Natural killer cell (primary cell): Measurements from ENCODE around the gene ADH4. TPM values are rescaled to one million over a fixed set of nuclear protein-coding genes. Genes with fewer than 3 reads are reported as not detected.

Source experiments
- ATAC-seq, 3 donors: fragments of 150-1000 bp in 2 of 3; fragments of 200-7000 bp in 1 of 3; cut with Tn5 transposase; 1 replicate in 1 of 3; 2 replicates in 2 of 3; pipeline ENCODE4 v1.10.0; 2021; ENCODE audit warnings: mild to moderate bottlenecking in 2 of 3, moderate library complexity in 2 of 3
- DNase-seq, 2 donors: peaks; one replicate each; pipeline versions ENCODE4 v3.0.0 to v3.0.0-alpha.2; 2013 to 2021; ENCODE audit warnings: mixed read lengths in 1 of 2
- H3K27ac ChIP-seq: one replicate; pipeline ENCODE4 v1.5.1; 2013; ENCODE audit warnings: mild to moderate bottlenecking, low read length
- H3K27me3 ChIP-seq: one replicate; pipeline ENCODE4 v1.6.1; 2013; ENCODE audit warnings: low read length; ENCODE audit not compliant: control insufficient read depth, insufficient read depth
- H3K36me3 ChIP-seq: one replicate; pipeline ENCODE4 v1.6.1; 2013; ENCODE audit warnings: low read length; ENCODE audit not compliant: control insufficient read depth, insufficient read depth
- H3K4me1 ChIP-seq: one replicate; pipeline ENCODE4 v1.6.1; 2013; ENCODE audit warnings: low read length; ENCODE audit not compliant: control insufficient read depth, insufficient read depth
- H3K4me3 ChIP-seq: one replicate; pipeline ENCODE4 v1.5.1; 2013; ENCODE audit warnings: low read length
- H3K9me3 ChIP-seq: one replicate; pipeline ENCODE4 v1.6.1; 2013; ENCODE audit warnings: low read length; ENCODE audit not compliant: control insufficient read depth, insufficient read depth
- H3K27ac Mint-ChIP-seq, 2 donors: one replicate each; pipeline ENCODE4 v1.8.0; 2022; ENCODE audit warnings: mild to moderate bottlenecking in 2 of 2, mixed read lengths in 2 of 2, moderate library complexity in 1 of 2
- H3K27me3 Mint-ChIP-seq, 2 donors: one replicate each; pipeline ENCODE4 v1.8.0; 2022; ENCODE audit warnings: low read depth in 2 of 2, mixed read lengths in 2 of 2
- H3K36me3 Mint-ChIP-seq: one replicate; pipeline ENCODE4 v1.8.0; 2022; ENCODE audit warnings: mixed read lengths
- H3K4me1 Mint-ChIP-seq, 2 donors: one replicate each; pipeline ENCODE4 v1.8.0; 2022; ENCODE audit warnings: mixed read lengths in 2 of 2
- H3K4me3 Mint-ChIP-seq: one replicate; pipeline ENCODE4 v1.8.0; 2022; ENCODE audit warnings: mild to moderate bottlenecking, moderate library complexity, mixed read lengths
- H3K9me3 Mint-ChIP-seq, 2 donors: one replicate each; pipeline ENCODE4 v1.8.0; 2022; ENCODE audit warnings: mixed read lengths in 2 of 2
- CTCF ChIP-seq: fragments of 200-600 bp; IDR thresholded peaks from one replicate; pipeline ENCODE4 v1.8.0; 2022; ENCODE audit warnings: antibody characterized with exemption
- WGBS: methylation state at CpG from one replicate; pipeline ENCODE4 v1.1.7; 2013; ENCODE audit warnings: missing lambda C conversion rate; ENCODE audit not compliant: insufficient coverage; 5-methylcytosine and 5-hydroxymethylcytosine counted together
- intact Hi-C: fragments of 100-400 bp; cut with micrococcal nuclease; formaldehyde crosslinking; loops from one replicate; pipeline ENCODE4 v1.14.2; 2022
- total RNA-seq, 4 donors: library from RNA; stranded (reverse); fragments of 120-200 nt in 1 of 4; gene quantifications; one replicate each; pipeline versions ENCODE4 v1.2.3 to v1.2.4, GENCODE V29; 2013 to 2022

ADH4 gene
- total RNA-seq, 3 donors from 2014 or later (not counting 1 experiment from before 2014, with no cell fraction given) = not detected

- H3K27ac Mint-ChIP-seq = no peak overlapping the region
- H3K4me1 Mint-ChIP-seq = no peaks in the 10 kb centered on the region
- Histone ChIP-seq H3K4me1 (no peaks in the 10 kb centered on the region), H3K27me3 (no peaks in the 10 kb centered on the region), H3K36me3 (no peaks in the 10 kb centered on the region), H3K4me3 (no peak overlapping the region), H3K27ac (no peak overlapping the region), H3K9me3 (no peaks in the 10 kb centered on the region)
- no peaks in the 10 kb centered on the region for H3K27me3 Mint-ChIP-seq
- H3K9me3 Mint-ChIP-seq = no peaks in the 10 kb centered on the region
- TF ChIP-seq CTCF = no peak
- intact Hi-C loops = no loop called here
- H3K4me3 Mint-ChIP-seq = no peak overlapping the region
- DNase-seq (no peak), ATAC-seq (no peak)
- no peaks in the 10 kb centered on the region for H3K36me3 Mint-ChIP-seq
Observed at GRCh38 chr4:99136329-99136728, 7.8 kb downstream of the ADH4 start.

GRCh38 chr4:99135541-99136162 is 8.4 kb downstream of the ADH4 start:
- no peak for TF ChIP-seq CTCF
- no peaks in the 10 kb centered on the region for H3K4me1 Mint-ChIP-seq
- H3K27ac Mint-ChIP-seq = no peak overlapping the region
- Histone ChIP-seq H3K9me3 (no peaks in the 10 kb centered on the region), H3K27me3 (no peaks in the 10 kb centered on the region), H3K36me3 (no peaks in the 10 kb centered on the region), H3K27ac (no peak overlapping the region), H3K4me1 (no peaks in the 10 kb centered on the region), H3K4me3 (no peak overlapping the region)
- DNase-seq (no peak), ATAC-seq (no peak)
- no peak overlapping the region for H3K4me3 Mint-ChIP-seq
- WGBS = 76% methylated on average over 3 of the region's 3 CpGs
- H3K36me3 Mint-ChIP-seq = no peaks in the 10 kb centered on the region
- intact Hi-C loops = no loop called here
- no peaks in the 10 kb centered on the region for H3K27me3 Mint-ChIP-seq
- no peaks in the 10 kb centered on the region for H3K9me3 Mint-ChIP-seq

- Histone ChIP-seq H3K27ac (no peak overlapping the region), H3K9me3 (no peaks in the 10 kb centered on the region), H3K4me1 (no peaks in the 10 kb centered on the region), H3K36me3 (no peaks in the 10 kb centered on the region), H3K4me3 (no peak overlapping the region), H3K27me3 (no peaks in the 10 kb centered on the region)
- Mint-ChIP-seq H3K36me3 (no peaks in the 10 kb centered on the region), H3K27me3 (no peaks in the 10 kb centered on the region), H3K4me3 (no peak overlapping the region), H3K9me3 (no peaks in the 10 kb centered on the region), H3K27ac (no peak overlapping the region), H3K4me1 (no peaks in the 10 kb centered on the region)
- 100% methylated on average over 2 of the region's 3 CpGs for WGBS
- ATAC-seq (no peak), DNase-seq (no peak)
- intact Hi-C loops = no loop called here
- TF ChIP-seq CTCF = no peak
Observed at GRCh38 chr4:99134586-99134985, 9.5 kb downstream of the ADH4 start.

- Mint-ChIP-seq H3K27me3 (no peaks in the 10 kb centered on the region), H3K27ac (no peak overlapping the region), H3K9me3 (no peaks in the 10 kb centered on the region), H3K4me3 (no peak overlapping the region), H3K4me1 (no peaks in the 10 kb centered on the region), H3K36me3 (no peaks in the 10 kb centered on the region)
- Histone ChIP-seq H3K27ac (no peak overlapping the region), H3K36me3 (no peaks in the 10 kb centered on the region), H3K4me1 (no peaks in the 10 kb centered on the region), H3K9me3 (no peaks in the 10 kb centered on the region), H3K4me3 (no peak overlapping the region), H3K27me3 (no peaks in the 10 kb centered on the region)
- 54% methylated on average over 2 of the region's 2 CpGs for WGBS
- DNase-seq (no peak), ATAC-seq (no peak)
- intact Hi-C loops = no loop called here
- no peak for TF ChIP-seq CTCF
Observed at GRCh38 chr4:99131378-99131777, 12.7 kb downstream of the ADH4 start.
